NCI-H2196 treated with DMSO at 0.1 percent for 48 hours (cell line): ENCODE results near the gene URB1.
"Not testable (repeated sequence)": the region's sequence is repeated elsewhere in the genome, so short reads cannot be mapped to it uniquely, and the experiment has no call there.

ENCODE experiments used
- DNase-seq: peaks from one replicate; lab custom pipeline; 2025; ENCODE audit not compliant: unreplicated experiment; lab: John Stamatoyannopoulos, UW

URB1 gene

GRCh38 chr21:32301596-32301995, 91.2 kb downstream of the URB1 start:
- DNase-seq: no peak

- no peak for DNase-seq
Observed at GRCh38 chr21:32300117-32300681, 92.6 kb downstream of the URB1 start.

- no peak for DNase-seq
Observed at GRCh38 chr21:32299695-32300094, 93.1 kb downstream of the URB1 start.

- no peak for DNase-seq
Observed at GRCh38 chr21:32298658-32299081, 94.1 kb downstream of the URB1 start, which contains the start of gene MRAP. TSS of gene MRAP (plus strand) at chr21:32298855. CDS start at chr21:32298972, 117 bp downstream.

GRCh38 chr21:32298148-32298559, 94.7 kb downstream of the URB1 start:
- no peak for DNase-seq

- no peak for DNase-seq
Observed at GRCh38 chr21:32297449-32297848, 95.4 kb downstream of the URB1 start.

GRCh38 chr21:32285476-32285875, 107.3 kb downstream of the URB1 start:
- DNase-seq: no peak

- no peak for DNase-seq
Observed at GRCh38 chr21:32282992-32283391, 109.8 kb downstream of the URB1 start.

- no peak for DNase-seq
Observed at GRCh38 chr21:32281531-32281930, 111.3 kb downstream of the URB1 start.

- DNase-seq: no peak
Observed at GRCh38 chr21:32279377-32279680, 113.5 kb downstream of the URB1 start.

GRCh38 chr21:32278518-32279376, 114.1 kb downstream of the URB1 start, which contains the start of gene MIS18A:
TSS of gene MIS18A (minus strand) at chr21:32279049. CDS start at chr21:32279014, 35 bp downstream.
- peak; percentile 91 for DNase-seq

GRCh38 chr21:32278103-32278502, 114.7 kb downstream of the URB1 start:
- DNase-seq: no peak

- no peak for DNase-seq
Observed at GRCh38 chr21:32276671-32277070, 116.1 kb downstream of the URB1 start.

- no peak for DNase-seq
Observed at GRCh38 chr21:32270748-32271147, 122.1 kb downstream of the URB1 start.

- not testable (repeated sequence) for DNase-seq
Observed at GRCh38 chr21:32265321-32265720, 127.5 kb downstream of the URB1 start.

- no peak for DNase-seq
Observed at GRCh38 chr21:32261929-32262328, 130.9 kb downstream of the URB1 start.
